GM19328 (cell line): ENCODE measurements around the gene GIGYF1.
"Not testable (repeated sequence)": the region's sequence is repeated elsewhere in the genome, so short reads cannot be mapped to it uniquely, and the experiment has no call there.

ENCODE experiments used
- ATAC-seq: cut with Tn5 transposase; IDR thresholded peaks from one replicate; pipeline ENCODE4 v1.9.1; 2021; ENCODE audit warnings: mild to moderate bottlenecking, moderate library complexity; ENCODE audit not compliant: unreplicated experiment

Gene GIGYF1

DNA sequence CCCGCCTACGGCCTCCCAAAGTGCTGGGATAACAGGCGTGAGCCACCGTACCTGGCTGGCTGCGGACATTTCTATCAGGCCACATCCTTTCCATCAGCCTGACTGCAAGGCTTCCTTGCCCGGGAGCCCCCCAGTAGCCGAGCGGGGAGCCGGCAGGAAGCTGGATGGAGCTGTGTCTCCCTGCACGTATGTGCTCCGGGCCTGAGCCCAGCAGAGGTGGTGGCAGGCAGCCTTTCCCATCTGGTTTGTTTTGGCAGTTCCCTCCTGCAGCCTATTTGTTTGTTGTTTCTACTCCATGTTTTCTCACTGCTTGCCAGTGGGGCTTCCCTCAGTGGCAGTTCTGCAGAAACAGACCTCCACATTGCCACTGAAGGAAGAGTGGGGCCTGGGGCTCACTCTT is 17.3 kb upstream of the GIGYF1 start:
- no peak for ATAC-seq

DNA sequence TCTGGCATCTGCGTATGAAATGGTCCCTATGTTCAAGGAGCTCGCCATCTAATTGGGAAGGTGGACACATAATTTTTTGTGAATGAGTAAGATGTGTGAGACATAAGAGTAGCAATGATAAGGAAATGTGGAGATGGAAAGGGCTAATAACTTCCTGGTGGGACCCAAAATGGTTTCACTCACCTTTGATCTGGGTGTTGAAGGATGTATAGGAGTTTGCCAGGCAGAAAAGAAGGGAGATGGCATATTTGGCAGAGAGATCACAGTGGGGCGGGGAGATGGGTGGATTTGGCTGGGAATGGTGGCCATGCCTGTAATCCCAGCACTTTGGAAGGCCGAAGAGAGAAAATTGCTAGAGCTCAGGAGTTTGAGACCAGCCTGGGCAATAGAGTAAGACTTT is 16.4 kb upstream of the GIGYF1 start:
- no peak for ATAC-seq

DNA sequence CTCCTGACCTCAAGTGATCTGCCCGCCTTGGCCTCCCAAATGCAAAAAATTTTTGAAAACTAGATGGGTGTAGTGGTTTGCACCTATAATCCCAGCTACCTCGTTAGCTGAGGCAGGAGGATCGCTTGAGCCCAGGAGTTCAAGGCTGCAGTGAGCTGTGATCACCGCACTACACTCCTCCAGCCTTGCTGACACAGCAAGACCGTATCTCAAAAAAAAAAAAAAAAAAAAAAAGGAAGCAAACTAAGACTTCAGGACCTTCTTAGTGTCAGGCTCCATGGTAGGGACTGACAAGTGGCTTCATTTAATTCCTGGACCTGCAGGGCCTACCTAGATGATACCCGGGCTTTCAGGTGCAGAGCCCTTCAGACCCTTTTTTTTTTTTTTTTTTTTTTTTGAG is 14.3 kb upstream of the GIGYF1 start:
- no peak for ATAC-seq

DNA sequence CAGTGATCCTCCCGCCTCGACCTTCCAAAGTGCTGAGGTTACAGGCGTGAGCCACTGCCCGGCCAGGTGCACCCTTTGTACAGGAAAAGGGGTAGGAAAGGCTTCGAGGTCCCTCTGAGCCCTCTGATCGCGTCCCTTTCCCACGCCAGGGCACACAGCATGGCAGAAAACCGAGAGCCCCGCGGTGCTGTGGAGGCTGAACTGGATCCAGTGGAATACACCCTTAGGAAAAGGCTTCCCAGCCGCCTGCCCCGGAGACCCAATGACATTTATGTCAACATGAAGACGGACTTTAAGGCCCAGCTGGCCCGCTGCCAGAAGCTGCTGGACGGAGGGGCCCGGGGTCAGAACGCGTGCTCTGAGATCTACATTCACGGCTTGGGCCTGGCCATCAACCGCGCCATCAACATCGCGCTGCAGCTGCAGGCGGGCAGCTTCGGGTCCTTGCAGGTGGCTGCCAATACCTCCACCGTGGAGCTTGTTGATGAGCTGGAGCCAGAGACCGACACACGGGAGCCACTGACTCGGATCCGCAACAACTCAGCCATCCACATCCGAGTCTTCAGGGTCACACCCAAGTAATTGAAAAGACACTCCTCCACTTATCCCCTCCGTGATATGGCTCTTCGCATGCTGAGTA is 12.7 kb upstream of the GIGYF1 start:
- no peak for ATAC-seq

DNA sequence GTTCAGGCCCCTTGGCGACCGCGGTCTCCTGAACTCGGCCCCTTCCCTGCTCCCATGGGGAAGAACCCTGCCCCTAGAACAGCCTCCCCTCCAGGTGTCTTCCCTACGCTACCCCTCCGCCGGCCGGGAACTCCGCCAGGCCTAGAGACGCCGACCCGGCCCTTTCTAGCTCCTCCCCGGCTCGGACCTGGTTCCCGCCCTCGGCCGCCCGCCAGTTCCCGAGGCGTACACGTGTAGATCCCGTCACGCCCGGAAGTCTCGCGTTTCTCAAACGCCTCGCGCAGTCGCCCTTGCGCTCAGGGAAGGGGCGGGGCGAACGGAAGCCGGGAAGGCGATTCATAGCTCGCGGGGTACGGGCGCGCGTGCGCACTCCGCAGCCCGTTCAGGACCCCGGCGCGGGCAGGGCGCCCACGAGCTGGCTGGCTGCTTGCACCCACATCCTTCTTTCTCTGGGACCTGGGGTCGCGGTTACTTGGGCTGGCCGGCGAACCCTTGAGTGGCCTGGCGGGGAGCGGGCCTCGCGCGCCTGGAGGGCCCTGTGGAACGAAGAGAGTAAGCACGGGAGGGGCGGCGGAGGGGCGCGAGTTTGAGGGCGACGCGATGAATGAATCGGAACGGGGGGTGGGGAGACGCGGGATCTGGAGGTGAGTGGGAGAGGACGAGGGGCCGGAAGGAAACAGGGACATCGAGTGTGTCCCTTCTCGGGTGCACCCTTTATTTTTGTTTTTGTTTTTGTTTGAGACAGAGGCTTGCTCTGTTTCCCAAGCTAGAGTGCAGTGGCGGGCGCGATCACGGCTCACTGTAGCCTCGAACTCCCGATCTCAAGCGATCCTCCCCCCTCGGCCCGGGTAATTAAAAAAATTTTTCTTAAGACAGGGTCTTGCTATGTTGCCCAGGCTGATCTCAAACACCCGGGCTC is 12.0 kb upstream of the GIGYF1 start, which contains the start of gene POP7:
Gene POP7, plus strand, starts transcription at position 369 of the 919 bp plus-strand sequence. CDS start 710 bp downstream, outside the sequence.
- peak; percentile 88 for ATAC-seq

DNA sequence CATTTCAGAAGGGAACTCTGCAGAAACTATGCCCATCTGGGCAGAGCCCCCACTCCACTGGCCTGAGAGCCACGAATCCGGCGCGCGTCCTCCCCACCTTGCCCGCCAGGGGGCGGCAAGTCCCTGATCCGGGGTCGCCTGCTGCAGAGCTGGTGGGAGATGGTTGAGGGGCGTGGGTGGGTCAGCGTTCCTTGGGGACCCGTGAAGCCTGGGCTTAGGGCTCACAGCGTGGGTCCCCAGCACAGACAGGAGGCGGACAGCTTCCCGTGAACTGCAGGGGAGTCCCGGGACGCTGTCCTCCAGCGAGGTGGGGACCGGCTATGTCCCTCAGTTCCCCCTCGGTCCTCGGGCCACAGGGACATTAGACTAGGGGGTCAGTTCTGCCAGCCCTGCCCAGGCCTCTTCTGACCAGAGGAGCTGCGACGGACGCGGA is 11.3 kb upstream of the GIGYF1 start:
- ATAC-seq: peak; percentile 43

DNA sequence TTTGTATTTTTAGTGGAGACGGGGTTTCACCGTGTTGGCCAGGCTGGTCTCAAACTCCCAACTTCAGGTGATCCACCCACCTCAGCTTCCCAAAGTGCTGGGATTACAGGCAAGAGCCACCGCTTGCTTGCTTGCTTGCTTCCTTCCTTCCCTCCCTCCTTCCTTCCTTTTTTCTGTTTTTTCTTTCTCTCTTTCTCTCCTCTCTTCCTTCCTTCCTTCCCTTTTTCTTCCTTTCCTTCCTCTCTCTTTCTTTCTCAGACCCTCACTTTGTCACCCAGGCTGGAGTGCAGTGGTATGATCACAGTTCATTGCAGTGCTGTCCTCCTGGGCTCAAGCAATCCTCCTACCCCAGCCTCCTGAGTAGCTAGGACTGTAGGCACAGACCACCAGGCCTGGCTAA is 7.0 kb upstream of the GIGYF1 start:
- ATAC-seq: not testable (repeated sequence)

DNA sequence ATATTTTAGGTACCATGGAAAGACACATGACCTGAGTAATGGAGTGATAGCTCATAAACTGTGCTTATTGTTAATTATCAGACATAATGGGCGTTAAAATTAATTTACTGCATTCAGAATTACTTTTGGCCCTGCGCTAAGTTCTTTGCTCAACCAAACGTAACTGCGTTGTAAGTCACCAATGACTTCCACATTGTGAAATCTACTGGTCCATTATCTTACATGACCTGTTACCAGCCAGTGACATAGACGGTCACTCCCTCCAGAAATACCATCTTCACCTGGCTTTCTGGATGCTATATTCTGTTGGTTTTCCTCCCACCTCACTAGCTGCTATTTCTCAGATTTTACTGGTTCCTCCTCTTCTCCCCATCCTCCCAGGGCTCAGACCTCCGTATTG is 5.0 kb upstream of the GIGYF1 start:
- ATAC-seq: no peak

DNA sequence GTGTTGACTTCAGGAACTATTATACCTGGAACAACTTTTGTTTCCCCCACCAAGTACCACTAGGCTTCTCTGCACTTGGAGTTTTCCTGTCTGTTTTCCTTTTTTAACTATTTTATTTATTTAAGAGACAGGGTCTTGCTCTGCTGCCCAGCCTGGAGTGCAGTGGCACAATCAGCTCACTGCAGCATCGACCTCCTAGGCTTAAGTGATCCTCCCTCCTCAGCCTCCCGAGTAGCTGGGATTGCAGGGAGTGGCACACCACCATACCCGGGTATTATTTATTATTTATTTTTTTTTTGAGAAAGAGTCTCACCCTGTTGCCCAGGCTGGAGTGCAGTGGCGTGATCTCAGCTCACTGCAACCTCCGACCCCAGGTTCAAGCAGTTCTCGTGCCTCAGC is 2.1 kb upstream of the GIGYF1 start:
- no peak for ATAC-seq

DNA sequence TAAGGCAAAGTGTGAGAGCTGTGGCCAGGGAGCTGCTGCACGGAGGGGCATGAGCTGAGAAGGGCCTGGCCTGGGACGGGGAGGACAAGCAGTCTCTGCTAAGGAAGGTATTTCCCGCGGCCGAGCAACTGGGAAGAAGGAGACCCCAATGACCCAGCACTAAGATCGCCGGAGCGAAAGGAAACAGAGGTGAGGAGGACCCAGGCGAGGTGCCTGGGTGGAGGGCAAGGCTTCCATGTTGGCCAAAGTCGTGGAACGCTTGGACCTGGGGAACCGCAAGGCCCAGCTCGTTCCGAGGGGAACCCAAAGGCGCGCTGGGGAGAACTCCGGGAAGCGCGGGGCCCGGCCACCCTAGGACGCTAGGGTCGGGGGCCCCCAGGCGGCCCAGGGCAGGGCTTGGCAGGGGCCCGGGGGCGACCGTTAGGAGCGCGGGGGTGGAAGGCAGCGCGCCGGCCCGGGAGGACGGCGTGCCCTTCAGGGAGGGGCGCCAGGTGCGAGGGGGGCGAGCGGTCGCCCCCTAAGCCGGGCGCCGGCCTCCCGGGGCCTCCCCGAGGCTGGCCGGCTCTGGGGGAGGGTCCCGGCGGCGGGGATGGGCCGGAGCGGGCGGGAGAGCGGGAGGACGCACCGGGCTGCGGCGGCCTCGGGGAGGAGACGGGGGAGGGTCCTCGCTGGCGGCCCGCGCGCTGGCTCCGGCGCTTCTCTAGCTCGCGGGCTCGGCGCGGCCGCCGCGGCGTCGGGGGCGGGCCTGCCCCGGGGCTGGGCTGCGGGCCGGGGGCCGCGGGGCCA is 545 bp downstream of the GIGYF1 start:
- ATAC-seq: no peak

DNA sequence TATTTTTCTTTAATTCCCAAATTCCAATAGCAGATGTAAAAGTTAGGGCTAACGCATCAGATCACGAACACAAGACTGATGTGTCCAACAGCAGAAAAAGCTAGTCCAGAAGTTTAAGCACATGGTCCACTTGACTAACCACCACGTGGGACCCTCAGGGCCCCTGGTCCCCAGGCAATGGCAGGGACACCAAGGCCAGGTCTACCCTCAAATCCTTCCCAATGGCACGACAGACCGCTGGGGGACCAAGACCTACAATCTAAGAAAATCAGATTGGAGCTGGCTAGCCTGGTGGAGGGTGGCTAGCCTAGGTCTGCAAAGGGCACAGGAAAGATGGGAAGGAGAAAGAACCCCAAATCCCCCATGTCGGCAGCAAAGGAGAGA is 1.5 kb downstream of the GIGYF1 start:
- ATAC-seq: no peak

DNA sequence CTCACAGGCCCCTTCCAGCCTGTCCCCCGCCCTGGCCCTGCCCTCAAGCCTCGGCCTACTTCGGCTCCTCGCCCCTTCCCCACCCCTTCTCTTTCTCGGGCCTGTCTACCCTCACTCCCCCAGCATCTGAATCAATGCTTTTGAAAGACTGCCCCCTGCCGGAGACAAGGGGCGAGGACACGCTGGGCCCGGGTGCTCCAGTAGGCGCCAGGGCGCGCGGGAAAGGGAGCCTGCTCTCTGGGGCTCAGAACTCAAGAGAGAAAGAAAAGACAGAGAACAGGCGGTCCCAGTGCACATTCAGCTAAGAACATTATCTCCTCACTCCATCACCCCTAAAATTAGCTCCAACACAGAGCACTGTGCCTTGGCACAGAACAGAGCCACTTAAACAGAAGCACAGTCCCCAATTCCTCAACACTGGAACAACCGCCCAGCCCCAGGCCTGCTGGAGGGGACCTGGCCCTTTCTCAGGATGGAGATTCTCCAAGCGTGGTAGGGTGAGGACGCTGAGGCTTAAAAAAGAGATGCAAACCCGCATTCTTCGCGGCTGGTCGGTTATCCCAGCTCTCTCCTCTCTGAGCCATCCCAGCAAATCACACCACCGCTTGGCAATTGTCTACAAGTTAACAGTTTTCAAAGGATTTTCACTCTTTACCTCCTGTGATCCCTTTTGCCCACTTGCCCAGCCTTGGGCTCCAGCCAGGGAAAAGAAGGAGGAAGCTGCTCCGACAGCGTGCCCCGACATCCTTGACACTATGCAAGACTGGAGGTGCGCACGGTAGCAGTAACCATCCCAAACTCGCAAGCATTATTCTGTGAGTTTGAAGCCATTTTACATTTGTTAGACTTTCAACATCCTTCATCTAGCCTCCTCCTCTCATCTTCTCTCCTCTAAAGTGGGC is 2.1 kb downstream of the GIGYF1 start:
- no peak for ATAC-seq

DNA sequence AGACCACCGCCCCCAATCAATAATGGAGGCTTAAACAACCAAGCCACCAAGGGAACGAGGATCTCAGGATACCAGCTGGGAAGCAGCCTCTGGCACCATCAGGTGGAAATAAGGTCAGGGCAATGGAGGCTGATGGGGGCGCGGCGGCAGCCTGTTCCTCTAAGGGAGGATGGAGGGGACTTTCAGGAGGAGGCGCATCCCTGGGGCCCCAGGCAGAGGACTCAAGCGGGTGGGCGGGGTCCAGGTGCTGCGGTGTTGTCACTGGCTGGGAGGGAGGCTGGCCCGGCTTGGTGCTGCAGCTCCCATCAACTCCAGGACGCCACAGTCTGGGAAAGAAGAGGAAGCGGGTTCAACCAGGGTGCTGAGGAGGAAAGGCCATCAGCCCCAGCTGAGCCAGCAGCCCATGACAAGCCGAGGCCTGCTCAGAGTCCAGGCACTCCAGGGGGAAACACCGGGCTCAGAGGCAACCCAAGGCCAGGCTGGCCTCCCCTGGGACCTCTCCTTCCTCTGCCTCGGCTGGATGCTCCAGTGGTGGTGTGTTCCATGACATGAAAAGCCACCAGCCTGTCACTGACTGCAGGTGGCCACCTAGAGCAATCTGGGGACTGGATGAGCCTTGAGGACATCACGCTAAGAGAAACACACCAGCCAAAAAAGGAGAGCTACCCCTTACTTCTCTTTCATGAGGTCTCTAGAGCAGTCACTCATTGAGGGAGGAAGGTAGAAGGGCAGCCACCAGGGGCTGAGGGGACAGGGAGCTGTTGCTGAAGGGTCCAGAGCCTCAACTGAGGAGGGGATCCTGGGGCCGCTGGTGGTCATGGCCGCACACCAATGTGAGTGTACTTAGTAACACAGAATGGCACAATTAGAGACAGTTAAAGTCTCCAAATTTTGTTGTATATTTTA is 4.6 kb downstream of the GIGYF1 start:
- ATAC-seq: no peak

DNA sequence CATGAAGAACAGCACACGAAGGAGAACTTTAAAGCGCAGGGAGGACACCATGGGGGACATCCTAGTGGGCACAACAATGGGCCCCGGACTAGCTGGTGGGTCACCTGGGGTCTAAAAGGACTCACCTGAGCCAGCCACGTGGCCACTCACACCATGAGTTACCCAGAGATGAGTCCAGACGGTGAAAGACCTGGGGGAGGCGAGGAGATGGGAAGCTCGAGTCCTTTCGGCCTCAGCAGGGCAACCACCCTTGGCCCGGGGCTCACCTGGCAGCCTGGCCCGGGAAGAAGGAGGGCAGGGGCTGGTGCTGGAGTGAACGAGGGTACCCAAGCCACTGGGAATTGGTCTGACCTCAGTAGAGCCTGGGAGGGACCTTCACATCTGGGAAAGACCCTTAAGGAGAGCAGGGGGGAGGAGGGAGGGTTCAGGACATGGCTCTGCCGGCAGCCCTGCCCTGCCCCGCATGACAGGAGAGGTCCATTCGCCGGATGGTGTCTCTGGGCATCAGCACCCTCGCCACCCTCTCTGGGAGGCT is 5.7 kb downstream of the GIGYF1 start:
- ATAC-seq: no peak

DNA sequence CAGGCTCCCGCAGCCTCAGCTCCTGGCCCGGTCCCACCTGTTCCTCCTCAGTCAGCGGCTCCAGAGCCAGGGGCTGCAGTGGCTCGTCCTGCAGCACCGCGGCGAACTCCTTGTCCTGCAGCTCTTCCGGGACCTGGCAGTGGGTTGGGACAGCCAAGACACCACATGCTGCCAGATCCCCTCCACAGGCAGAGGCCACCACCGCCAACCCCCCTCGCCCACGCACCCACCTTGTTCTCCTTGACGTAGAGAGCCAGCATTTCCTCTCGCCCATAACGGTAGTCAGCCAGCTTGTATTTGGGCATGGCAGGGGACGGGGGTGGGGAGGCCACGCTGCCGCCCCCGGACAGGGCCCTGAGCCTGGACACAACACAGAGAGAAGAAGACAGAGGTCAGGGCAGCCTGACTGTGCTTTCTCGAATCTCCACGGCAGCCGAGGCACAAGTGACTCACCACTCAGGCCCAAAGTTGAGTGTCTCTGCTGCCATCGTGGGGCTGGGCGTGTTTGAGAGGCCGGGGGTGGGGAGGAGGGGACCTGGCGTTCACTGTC is 6.2 kb downstream of the GIGYF1 start:
- no peak for ATAC-seq

DNA sequence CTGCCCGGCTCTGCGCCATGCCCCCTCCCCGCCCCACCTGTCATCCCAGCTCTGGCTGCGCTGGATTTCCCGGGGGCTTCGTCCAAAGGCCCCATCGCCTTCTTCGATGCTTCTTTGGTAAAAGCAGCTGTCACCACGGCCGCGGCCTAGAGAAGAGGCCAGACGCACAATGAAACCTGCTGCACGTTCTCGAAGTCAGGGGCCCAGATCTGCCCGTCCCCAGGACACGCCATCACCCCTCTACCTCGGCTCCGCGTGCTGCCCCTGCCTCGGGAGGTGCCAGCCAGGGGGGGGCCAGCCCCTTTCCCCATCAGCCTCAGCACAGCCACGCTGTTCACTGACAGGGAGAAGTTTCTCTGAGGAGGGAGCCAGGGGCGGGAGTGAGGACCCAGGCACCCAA is 6.8 kb downstream of the GIGYF1 start:
- ATAC-seq: no peak

DNA sequence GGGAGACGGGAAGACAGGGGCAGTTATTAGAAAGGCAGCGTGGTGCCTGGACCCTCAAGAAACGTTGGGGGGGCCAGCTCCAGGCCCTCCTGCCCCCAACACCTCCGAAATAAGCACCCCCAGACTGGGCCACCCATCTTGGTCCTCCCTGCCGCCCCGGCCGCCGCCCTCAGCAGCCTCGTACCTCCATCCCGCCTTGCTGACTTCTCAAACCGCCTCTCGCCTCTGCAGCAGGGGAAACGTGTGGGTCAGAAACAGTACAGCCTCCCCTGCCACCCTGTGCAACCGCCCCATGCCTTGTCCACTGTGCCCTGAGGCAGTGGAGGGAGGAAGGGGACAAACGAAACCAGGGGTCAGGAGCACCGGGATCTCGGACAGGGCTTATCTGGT is 7.2 kb downstream of the GIGYF1 start:
- no peak for ATAC-seq

DNA sequence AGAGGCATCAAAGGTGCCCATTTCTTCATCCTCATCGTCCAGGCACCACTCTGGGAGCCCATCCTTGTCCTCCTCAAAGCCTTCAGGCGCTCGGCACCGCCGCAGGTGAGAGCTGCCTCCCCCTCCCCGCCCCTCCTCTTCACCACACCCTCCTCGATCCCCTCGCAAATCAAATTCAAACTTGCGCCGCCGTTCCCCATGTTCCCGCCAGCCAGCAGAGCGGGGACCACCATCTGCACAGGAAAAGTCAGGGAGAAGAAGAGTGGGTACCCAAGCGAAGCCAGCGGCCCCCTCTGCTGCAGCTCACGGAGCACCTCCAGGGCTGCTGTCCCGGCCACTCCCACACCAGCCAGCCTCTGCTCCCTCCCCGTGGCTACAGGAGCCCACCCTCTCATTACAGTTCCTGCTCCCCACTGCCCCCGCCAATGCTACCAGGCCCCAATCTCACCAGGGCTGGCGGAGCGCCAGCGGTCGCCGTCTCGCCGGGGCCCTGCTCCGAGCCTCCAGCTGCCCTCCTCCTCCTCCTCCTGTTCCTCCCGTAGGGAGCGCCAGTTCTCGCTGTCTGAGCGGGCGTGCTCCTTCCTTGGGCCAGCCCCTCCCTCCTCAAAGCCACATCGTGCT is 7.7 kb downstream of the GIGYF1 start:
- no peak for ATAC-seq
